HepG2 (cell line): Measurements from ENCODE around the gene LRP5. TPM values are rescaled to one million over a fixed set of nuclear protein-coding genes. Genes with fewer than 3 reads are reported as not detected.
A peak's percentile ranks its signal among the peaks of the same experiment; 100 is the strongest.

ENCODE experiments used
- ARID4A ChIP-seq: sonication (generic); formaldehyde crosslinking; IDR thresholded peaks from 2 replicates; pipeline ENCODE4 v1.5.0; 2020; ENCODE audit warnings: mild to moderate bottlenecking, missing genetic modification reagents, borderline replicate concordance
- CREB1 ChIP-seq, 2 experiments: fragments of 450-650 bp in 1 of 2; IDR thresholded peaks; 2 replicates each; pipeline ENCODE4 v1.6.1; 2016 to 2017; ENCODE audit warnings: control low read depth in 1 of 2, mild to moderate bottlenecking in 1 of 2, missing compliant biosample characterization in 1 of 2, missing genetic modification characterization in 1 of 2
- CSRNP2 ChIP-seq: sonication (generic); formaldehyde crosslinking; conservative IDR thresholded peaks from 2 replicates; pipeline ENCODE4 v1.8.0; 2022; ENCODE audit warnings: low read depth, missing genetic modification reagents
- FOXP1 ChIP-seq, 2 experiments: fragments of 450-650 bp in 1 of 2; IDR thresholded peaks; 2 replicates each; pipeline ENCODE4 v1.6.1; 2017 to 2018; ENCODE audit warnings: antibody characterized with exemption in 1 of 2
- MBNL3 ChIP-seq: fragments of 250-450 bp; sonication (Bioruptor Pico); conservative IDR thresholded peaks from 2 replicates; pipeline ENCODE4 v1.8.0; 2022; ENCODE audit warnings: mild to moderate bottlenecking, inconsistent platforms
- MTERF4 ChIP-seq: sonication (generic); formaldehyde crosslinking; IDR thresholded peaks from 2 replicates; pipeline ENCODE4 v1.8.0; 2023; ENCODE audit warnings: mild to moderate bottlenecking, missing genetic modification reagents
- NR2F6 ChIP-seq, 2 experiments: IDR thresholded peaks; 2 replicates each; pipeline ENCODE4 v1.6.1; 2016; ENCODE audit warnings: antibody characterized with exemption in 1 of 2, mild to moderate bottlenecking in 1 of 2
- SNAPC5 ChIP-seq: sonication (generic); formaldehyde crosslinking; IDR thresholded peaks from 2 replicates; pipeline ENCODE4 v1.8.1; 2023; ENCODE audit warnings: mild to moderate bottlenecking, missing genetic modification reagents, borderline replicate concordance
- ZBTB26 ChIP-seq: IDR thresholded peaks from 2 replicates; pipeline ENCODE4 v1.6.1; 2016; ENCODE audit warnings: missing compliant biosample characterization, missing genetic modification reagents, borderline replicate concordance
- ZBTB46 ChIP-seq: sonication (generic); formaldehyde crosslinking; IDR thresholded peaks from 2 replicates; pipeline ENCODE4 v1.4.0; 2020; ENCODE audit warnings: mild to moderate bottlenecking, missing genetic modification reagents, borderline replicate concordance
- ZNF569 ChIP-seq: sonication (generic); formaldehyde crosslinking; IDR thresholded peaks from 2 replicates; pipeline ENCODE4 v1.5.0; 2020; ENCODE audit warnings: mild to moderate bottlenecking, missing genetic modification reagents, moderate library complexity, borderline replicate concordance
- ZNF776 ChIP-seq: sonication (generic); formaldehyde crosslinking; IDR thresholded peaks from 2 replicates; pipeline ENCODE4 v1.4.0; 2020; ENCODE audit warnings: mild to moderate bottlenecking, missing genetic modification reagents
- polyA plus RNA-seq, 8 experiments: library from polyadenylated mRNA; depleted of rRNA in 3 of 8; stranded (reverse) in 7 of 8; unstranded in 1 of 8; fragments of >200 nt; fragmentation: Illumina TruSeq in 4 of 8; extraction: Trizol in 4 of 8; gene quantifications; 2 replicates each; pipeline versions ENCODE4 v1.2.1 to v1.2.3, GENCODE V29; 2011 to 2016; ENCODE audit warnings: low read depth in 4 of 8, missing spikeins in 1 of 8, mixed read lengths in 1 of 8; ENCODE audit not compliant: insufficient read depth in 1 of 8
- total RNA-seq, 5 experiments: library from RNA; depleted of rRNA; stranded (reverse); fragments of >200 nt; fragmentation: Illumina TruSeq; extraction: Trizol; gene quantifications; 2 replicates each; pipeline ENCODE4 v1.2.3, GENCODE V29; 2016; ENCODE audit warnings: low read depth in 1 of 5

The LRP5 gene
- total and polyA plus RNA-seq, 2 of the 13 experiments (the other 11 are each of a cell fraction or from before 2014, with no cell fraction given) = 40.4 to 64.0 TPM

GRCh38 chr11:68297812-68298658 is 14.4 kb upstream of the LRP5 start (continued):
- TF ChIP-seq ARID4A = peak; percentile 82; the same call in 1 of the 2 replicates
- TF ChIP-seq ZBTB46 = peak; percentile 91; the same call in 1 of the 2 replicates
- TF ChIP-seq MBNL3 (CRISPR knock-in tag) = no peak
- TF ChIP-seq SNAPC5 (CRISPR knock-in tag) = no peak
- 0 out of 2 replicates have a peak, but pooled peaks have one; percentile 28 for TF ChIP-seq CREB1 (IDR thresholded peaks at IDR 0.05)
- TF ChIP-seq CREB1 (CRISPR knock-in tag; IDR thresholded peaks at IDR 0.05) = peak; percentile 86
- TF ChIP-seq MTERF4 (CRISPR knock-in tag) = peak; percentile 87
- TF ChIP-seq NR2F6 (IDR thresholded peaks at IDR 0.05) = peak; percentile 94
- peak; percentile 95 for TF ChIP-seq NR2F6 (CRISPR knock-in tag; IDR thresholded peaks at IDR 0.05)
- TF ChIP-seq ZBTB26 (CRISPR knock-in tag) = peak; percentile 93
- TF ChIP-seq ZNF569 (CRISPR knock-in tag) = no peak
- no peak for TF ChIP-seq FOXP1 (IDR thresholded peaks at IDR 0.05)
- peak; percentile 70 for TF ChIP-seq FOXP1 (CRISPR knock-in tag; IDR thresholded peaks at IDR 0.05)
- peak; percentile 25; the same call in 1 of the 2 replicates for TF ChIP-seq ZNF776
- TF ChIP-seq CSRNP2 (CRISPR knock-in tag) = no peak
